NCI-H1092 treated with DMSO at 0.1 percent for 48 hours (cell line): ENCODE results near the gene BAHCC1.

Experiments
- DNase-seq: peaks from one replicate; lab custom pipeline; 2025; lab: John Stamatoyannopoulos, UW

The BAHCC1 gene

GRCh38 chr17:81443269-81443668 lies 48.0 kb downstream of the BAHCC1 start:
- DNase-seq, result no peak

DNA sequence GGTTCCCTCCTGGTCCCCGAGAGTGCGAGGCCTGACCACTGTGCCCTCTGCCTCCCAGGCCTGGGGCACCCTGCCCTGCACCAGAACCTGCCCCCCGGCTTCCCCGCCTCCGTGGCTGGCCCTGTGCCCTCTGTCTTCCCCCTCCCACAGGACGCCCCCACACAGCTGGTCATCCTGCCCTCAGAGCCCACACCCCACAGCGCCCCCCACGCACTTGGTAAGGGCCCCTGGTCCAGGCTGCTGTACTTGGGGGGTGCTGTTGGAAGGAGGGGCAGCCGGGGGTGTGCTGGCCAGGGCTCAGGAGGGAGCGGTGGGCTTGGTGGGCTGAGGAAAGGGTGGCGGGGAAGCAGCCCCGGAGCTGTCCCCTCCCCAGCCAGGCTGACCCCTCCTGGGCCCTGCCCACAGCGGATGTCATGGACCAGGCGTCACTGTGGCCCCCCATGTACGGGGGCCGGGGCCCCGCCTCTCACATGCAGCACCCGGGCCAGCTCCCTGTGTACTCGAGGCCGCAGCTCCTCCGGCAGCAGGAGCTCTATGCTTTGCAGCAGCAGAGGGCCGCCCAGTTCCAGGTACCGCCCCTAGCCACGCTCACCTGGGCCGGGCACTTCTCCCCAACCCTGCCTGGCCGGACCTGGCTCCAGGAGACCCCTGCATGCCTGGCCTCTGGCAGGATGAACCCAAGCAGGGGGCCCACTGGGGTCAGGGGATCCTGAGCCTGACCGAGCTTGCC lies 49.5 kb downstream of the BAHCC1 start:
- DNase-seq, result no peak

DNA sequence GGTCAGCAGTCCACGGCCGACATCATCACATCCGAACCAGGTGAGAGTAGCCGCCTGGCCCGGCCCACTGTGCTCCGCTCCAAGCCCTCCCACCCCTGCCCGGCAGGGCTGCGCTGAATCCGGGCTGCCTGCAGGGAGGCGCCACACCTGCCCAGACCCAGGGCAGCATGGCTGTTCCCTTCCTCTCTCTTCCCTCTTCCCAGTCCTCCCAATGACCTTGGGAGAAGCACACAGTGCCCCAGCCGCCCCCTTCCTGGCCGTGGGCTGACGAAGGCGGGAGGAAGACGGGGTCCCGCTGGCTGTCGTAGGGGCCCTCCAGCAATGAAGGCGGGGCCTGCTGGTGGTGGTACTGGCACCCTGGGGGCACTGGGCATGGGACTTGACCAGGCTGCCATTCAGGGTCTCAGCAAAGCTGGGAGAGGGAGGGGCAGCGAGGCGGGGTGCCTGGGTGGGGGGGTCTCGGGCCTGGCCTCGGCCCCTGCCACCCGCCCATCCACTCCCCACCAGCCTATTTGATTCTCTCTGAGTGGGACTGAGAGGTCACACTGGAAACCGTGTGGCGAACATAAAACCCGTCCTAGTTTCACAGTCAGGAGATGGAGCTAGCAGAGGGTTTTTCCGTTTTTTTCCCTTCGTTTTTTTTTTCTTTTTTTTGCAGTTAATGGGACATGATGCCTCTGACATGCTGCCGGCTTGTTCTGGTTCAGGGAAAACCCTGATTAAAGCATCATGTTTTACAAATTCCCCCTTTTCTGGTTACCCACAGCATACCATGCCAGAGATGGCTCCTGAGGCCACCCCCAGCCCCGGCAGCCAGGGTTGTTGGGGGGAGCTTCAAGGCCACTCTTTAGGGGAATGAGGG lies 50.6 kb downstream of the BAHCC1 start:
- no peak for DNase-seq

GRCh38 chr17:81447331-81447933 lies 52.2 kb downstream of the BAHCC1 start:
- DNase-seq, result no peak

DNA sequence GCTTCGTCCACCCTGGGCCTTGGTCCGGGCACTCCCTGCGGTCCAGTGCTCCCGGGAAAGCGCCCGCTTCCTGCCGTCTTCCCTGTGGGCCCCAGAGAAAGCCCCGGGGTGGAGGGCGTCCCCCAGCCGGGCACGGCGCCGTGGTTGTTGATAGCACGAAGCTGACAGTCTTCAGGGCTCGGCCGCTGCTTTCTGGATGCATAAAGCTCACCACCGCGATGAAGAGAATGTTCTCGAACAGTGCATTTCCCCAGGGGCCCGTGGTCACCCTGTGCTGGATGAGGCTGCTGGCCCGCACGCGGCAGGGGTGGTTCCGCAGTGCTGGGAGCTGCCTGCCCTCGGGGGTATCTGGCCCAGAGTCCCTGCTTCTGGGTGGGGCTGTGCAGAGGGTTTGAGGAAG lies 53.2 kb downstream of the BAHCC1 start:
- DNase-seq, result no peak

DNA sequence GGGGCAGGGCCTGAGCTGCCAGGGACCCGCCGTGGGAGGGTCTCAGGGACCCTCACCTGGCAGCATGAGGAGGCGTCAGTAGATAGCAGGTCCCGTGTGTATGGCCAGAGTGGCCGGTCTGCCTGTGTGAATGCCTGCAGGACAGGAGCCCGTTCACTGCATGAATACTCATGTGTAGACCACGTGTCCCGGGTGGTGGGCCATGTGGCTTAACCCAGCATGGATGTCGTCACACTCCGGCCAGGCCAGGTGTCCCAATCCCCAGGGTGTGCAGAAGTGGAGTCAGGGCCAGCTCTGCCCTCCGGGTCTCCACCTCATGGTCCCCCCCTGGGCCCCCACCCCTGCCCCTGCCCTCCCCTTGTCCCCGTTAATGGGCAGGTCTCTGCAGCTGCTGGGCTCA lies 53.7 kb downstream of the BAHCC1 start:
- DNase-seq, result no peak

DNA sequence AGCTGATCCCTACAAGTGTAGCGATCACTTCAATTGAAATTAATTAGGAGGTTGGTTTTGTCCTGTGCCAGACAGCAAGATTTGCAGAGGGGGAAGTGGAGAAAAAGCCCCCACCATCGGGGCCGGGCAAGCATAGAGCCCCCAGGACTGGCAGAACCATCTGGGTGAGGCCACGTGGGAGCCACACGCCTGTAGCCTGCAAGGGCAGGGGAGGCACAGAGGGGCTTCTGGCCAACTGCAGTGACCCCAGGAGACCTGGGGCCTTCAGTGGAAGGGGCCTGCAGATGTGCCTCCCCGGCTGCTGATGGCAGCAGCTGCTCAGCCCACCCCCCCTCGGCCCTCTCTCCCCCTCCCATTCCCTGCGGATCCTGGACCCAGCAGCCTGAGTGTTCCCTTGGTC lies 54.1 kb downstream of the BAHCC1 start:
- no peak for DNase-seq

GRCh38 chr17:81451823-81452222 lies 56.6 kb downstream of the BAHCC1 start:
- no peak for DNase-seq

- DNase-seq, result no peak
Measured at GRCh38 chr17:81452551-81452950, 57.3 kb downstream of the BAHCC1 start.

- DNase-seq, result peak; percentile 66
Measured at GRCh38 chr17:81453076-81453475, 57.8 kb downstream of the BAHCC1 start.

DNA sequence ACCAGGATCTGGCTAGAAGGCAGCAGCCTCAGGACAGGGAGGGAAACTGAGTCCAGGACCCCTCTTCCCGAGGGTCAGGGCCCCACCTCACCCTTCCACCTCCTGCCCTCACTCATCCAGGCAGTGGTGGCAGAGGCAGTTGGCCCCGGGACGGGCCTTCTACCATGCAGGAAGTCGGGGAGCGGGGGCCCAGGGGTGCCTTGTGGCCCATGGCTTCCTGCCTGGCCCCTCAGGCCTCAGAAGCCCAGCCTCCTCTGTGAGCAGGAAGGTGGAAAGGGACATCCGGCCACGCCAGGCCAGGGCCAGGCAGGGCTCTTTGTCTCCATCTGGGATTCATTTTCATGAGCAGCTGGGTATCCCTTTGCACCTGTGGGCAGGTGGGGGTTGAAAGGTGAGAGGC lies 58.5 kb downstream of the BAHCC1 start:
- no peak for DNase-seq

GRCh38 chr17:81454473-81454872 lies 59.2 kb downstream of the BAHCC1 start:
- no peak for DNase-seq

DNA sequence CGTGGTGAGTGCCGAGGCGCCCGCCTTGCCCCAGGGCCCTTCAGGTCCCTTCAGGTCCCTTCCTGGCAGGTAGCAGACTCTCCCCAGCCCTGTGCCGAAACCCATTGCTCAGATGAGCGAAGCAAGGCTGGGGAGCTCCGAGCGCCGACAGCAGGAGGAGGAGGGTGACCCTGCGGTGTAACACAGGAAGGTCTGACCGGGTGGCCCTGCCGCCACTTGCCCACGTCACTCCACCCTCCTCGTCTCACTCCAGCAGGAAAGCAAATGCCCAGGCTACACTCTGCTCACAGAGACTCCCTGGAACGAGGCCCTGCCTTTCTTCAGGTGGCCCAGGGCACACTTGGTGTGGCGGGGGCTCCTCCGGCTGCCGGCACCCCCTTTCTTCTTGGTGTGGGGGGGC lies 60.1 kb downstream of the BAHCC1 start:
- DNase-seq, result no peak

GRCh38 chr17:81456091-81456490 lies 60.8 kb downstream of the BAHCC1 start:
- DNase-seq, result no peak

GRCh38 chr17:81456798-81457197 lies 61.5 kb downstream of the BAHCC1 start:
- DNase-seq, result no peak

DNA sequence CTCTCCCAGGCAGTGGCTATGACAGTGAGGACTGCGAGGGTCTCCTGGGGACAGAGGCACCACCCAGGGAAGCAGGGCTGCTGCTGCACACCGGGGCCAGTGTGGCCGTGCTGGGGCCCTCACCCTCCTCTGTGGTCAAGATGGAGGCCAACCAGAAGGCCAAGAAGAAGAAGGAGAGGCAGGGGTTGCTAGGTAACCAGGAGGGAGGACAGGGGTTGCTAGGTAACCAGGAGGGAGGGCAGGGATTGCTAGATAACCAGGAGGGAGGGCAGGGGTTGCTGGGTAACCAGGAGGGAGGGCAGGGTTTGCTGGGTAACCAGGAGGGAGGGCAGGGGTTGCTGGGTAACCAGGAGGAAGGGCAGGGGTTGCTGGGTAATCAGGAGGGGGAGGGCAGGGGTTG lies 62.1 kb downstream of the BAHCC1 start:
- no peak for DNase-seq

DNA sequence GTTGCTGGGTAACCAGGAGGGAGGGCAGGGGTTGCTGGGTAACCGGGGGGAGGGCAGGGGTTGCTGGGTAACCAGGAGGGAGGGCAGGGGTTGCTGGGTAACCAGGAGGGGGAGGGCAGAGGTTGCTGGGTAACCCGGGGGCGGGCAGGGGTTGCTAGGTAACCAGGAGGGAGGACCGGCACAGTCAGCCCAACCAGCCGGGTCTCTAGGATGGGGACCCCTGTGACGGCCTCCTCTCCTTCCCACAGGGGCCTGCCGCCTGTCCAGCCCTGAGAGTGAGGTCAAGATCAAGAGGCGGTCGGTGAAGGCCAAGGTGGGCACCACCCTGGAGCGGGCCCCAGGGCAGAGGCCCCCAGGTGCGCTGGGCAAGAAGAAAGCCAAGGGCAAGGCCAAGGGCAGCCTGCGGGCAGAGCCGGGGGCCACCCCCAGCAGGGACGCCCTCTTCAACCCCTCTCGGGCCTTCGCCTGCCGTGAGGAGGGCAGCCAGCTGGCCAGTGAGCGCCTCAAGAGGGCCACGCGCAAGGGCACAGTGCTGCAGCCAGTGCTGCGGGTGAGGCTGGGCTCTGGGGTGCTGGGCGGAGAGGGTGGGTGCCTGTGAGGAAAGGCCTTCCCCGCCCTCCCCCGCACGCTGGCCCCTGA lies 62.8 kb downstream of the BAHCC1 start:
- no peak for DNase-seq

DNA sequence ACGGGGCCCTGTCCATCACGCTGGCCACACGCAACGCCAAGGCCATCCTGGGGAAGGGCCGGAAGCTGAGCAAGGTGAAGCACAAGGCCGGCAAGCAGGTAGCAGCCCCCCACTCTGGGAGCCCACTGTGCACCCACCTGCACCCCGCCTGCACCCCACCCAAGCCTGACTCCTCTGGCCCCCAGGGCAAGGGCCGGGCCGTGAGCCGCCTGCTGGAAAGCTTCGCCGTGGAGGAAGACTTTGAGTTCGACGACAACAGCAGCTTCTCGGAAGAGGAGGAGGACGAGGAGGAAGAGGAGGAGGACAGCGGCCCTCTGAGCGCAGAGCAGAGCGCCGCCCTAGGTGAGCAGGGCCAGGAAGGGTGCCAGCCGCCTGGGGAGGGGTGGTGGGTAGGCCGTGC lies 63.4 kb downstream of the BAHCC1 start:
- DNase-seq, result no peak

DNA sequence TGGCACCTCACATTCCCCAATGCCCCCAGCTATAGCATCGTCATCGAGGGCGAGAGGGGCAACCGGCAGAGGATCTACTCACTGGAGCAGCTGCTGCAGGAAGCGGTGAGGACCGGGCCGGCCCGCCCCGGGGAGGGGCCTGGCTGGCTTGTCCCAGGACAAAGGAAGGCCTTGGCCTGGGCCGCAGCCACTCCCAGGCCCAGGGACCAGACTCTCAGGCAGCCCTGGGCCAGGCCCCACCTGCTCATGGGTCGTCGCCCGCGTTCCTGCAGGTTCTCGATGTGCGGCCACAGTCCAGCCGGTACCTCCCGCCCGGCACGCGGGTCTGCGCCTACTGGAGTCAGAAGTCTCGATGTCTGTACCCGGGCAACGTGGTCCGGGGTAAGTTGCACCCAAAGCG lies 64.0 kb downstream of the BAHCC1 start:
- no peak for DNase-seq

DNA sequence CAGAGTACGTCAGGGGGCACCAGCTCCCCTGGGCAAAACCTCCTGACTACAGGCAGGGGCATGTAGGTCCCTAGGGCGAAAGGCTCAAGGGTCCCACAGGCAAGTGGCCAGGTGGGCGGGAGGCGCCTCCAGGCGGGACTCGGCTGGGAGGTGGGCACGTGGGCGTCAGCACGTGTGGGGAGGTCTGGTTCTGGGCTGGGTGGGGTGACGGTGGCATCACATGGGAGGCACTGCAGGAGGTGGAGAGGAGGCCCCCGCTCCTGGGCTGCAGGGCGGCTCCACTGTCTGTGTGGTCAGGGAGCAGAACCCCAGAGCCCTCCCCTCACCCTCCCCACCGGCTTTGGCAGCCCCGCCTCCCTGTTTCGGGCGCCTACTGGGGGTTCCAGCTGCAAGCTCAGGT lies 64.6 kb downstream of the BAHCC1 start:
- DNase-seq, result no peak

- no peak for DNase-seq
Measured at GRCh38 chr17:81460856-81461460, 65.7 kb downstream of the BAHCC1 start.
